Activated naive CD8-positive, alpha-beta T cell treated with anti-CD3 and anti-CD28 coated beads, Interleukin-2, amount 50 U/mL, for 24 hours (primary cell): Measurements from ENCODE around the gene TRAPPC12.

ENCODE experiments used
- ATAC-seq: fragments of 150-1000 bp; cut with Tn5 transposase; one replicate; pipeline ENCODE4 v1.10.0; 2021
- DNase-seq: peaks from one replicate; pipeline ENCODE4 v3.0.0; 2021
- H3K27ac Mint-ChIP-seq: one replicate; pipeline ENCODE4 v1.8.0; 2021; ENCODE audit warnings: mild to moderate bottlenecking, mixed read lengths
- H3K27me3 Mint-ChIP-seq: one replicate; pipeline ENCODE4 v1.8.0; 2021; ENCODE audit warnings: mixed read lengths
- H3K36me3 Mint-ChIP-seq: one replicate; pipeline ENCODE4 v1.8.0; 2021; ENCODE audit warnings: low read depth, mixed read lengths
- H3K4me1 Mint-ChIP-seq: one replicate; pipeline ENCODE4 v1.8.0; 2021; ENCODE audit warnings: mixed read lengths
- H3K4me3 Mint-ChIP-seq: one replicate; pipeline ENCODE4 v1.8.0; 2021; ENCODE audit warnings: mild to moderate bottlenecking, moderate library complexity, mixed read lengths
- H3K9me3 Mint-ChIP-seq: one replicate; pipeline ENCODE4 v1.8.0; 2021; ENCODE audit warnings: mixed read lengths

The TRAPPC12 gene

GRCh38 chr2:3379647-3380534 lies at the start of gene TRAPPC12:
TSS of gene TRAPPC12 (plus strand) at chr2:3379694. CDS start at chr2:3387624, 7,930 bp downstream.
- H3K27me3 Mint-ChIP-seq, result no peaks in the 10 kb centered on the region
- H3K9me3 Mint-ChIP-seq, result no peaks in the 10 kb centered on the region
- H3K4me1 Mint-ChIP-seq, result peaks cover 50% of the 10 kb centered on the region
- H3K4me3 Mint-ChIP-seq, result peak within 1 kb of the TSS; percentile 99
- H3K27ac Mint-ChIP-seq, result peak within 1 kb of the TSS; percentile 96
- H3K36me3 Mint-ChIP-seq, result peaks cover 13% of the 10 kb centered on the region
- DNase-seq (peak; percentile 93), ATAC-seq (peak; percentile 86)

DNA sequence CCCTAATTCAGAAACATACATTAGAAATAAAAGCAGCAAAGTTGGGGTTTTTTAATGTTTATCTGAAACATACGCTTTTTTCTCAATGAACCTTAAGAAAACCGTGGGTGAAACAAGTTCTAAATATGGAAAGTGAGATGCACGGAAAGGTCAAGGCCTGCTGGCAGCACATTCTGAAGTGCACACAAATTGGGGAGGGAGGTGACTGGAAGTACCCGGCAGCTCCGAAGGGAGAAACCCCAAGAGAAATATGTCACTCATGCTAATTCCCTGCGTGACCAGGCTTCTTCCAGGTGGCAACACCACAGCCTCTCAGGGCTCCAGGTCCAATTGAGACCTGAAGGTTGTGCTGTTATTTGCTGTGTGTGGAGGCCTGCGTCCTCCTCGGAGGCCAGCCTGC lies 47.4 kb upstream of the TRAPPC12 start:
- H3K27ac Mint-ChIP-seq, result no peak overlapping the region
- no peaks in the 10 kb centered on the region for H3K9me3 Mint-ChIP-seq
- DNase-seq (no peak), ATAC-seq (no peak)
- no peak overlapping the region for H3K4me3 Mint-ChIP-seq
- no peaks in the 10 kb centered on the region for H3K4me1 Mint-ChIP-seq
- H3K36me3 Mint-ChIP-seq, result peaks cover 45% of the 10 kb centered on the region
- H3K27me3 Mint-ChIP-seq, result no peaks in the 10 kb centered on the region

DNA sequence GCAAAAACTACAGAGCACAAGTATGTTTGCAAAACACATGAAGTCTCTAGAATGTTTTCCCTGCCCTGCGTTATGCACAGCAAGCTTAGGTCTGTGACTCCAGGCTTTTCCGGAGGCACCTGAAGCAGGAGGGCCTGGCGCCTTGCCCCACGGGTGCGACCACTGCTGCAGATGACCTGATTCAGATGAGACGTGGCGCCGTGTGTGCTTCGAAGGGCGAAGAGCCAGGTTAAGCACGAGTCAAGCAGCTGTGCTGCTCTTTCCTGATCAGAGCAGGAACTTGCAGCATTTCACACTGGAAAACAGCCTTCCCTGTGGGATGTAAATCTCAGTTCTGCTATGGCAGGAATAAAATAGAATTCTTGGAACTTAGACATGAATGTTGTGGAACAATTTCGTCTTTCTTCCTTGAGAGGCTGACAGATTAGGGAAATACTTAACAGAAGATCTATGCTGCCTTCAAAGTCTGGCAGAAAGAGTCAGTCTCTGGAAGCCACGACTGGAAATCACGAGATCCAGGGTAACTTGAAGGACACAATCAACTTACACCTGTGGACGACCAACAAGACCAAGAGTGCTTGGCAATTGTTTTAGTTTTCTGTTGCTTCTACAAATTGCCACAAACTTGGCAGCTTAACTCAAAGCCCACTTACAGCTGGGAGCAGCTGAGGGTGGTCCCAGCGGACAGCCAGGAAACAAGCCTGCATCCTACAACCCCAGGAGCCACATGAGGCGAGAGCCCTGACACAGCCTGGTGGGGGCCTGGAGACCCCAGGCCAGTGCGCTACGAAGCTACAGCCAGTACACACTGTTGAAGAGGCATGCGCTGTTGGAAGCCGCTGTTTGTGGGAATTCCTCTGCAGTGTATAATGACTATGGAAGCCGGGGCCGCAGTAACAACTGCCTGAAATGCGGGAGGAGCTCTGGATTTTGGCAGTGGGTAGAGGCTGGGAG lies 44.8 kb upstream of the TRAPPC12 start:
- Mint-ChIP-seq H3K36me3 (peaks cover 45% of the 10 kb centered on the region), H3K4me3 (no peak overlapping the region), H3K27me3 (no peaks in the 10 kb centered on the region), H3K4me1 (no peaks in the 10 kb centered on the region), H3K27ac (no peak overlapping the region), H3K9me3 (no peaks in the 10 kb centered on the region)
- DNase-seq (no peak), ATAC-seq (no peak)

DNA sequence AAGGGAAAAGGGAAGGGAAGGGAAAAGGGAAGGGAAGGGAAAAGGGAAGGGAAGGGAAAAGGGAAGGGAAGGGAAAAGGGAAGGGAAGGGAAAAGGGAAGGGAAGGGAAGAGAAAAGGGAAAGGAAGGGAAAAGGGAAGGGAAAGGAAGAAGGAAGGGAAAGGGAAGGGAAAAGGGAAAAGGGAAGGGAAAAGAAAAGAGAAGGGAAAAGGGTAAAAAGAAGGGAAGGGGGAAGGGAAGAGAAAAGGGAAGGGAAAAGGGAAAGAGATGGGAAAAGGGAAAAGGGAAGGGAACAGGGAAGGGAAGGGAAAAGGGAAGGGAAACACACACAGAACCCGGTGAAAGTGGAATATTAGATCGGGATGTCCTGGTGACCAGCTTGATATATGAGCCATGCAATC lies 42.6 kb upstream of the TRAPPC12 start:
- no peaks in the 10 kb centered on the region for H3K27me3 Mint-ChIP-seq
- H3K4me3 Mint-ChIP-seq, result no peak overlapping the region
- no peak for DNase-seq
- H3K4me1 Mint-ChIP-seq, result no peaks in the 10 kb centered on the region
- peaks cover 39% of the 10 kb centered on the region for H3K36me3 Mint-ChIP-seq
- no peak overlapping the region for H3K27ac Mint-ChIP-seq
- H3K9me3 Mint-ChIP-seq, result no peaks in the 10 kb centered on the region
- ATAC-seq, result no peak

- DNase-seq (no peak), ATAC-seq (no peak)
- no peak overlapping the region for H3K27ac Mint-ChIP-seq
- no peaks in the 10 kb centered on the region for H3K27me3 Mint-ChIP-seq
- H3K4me1 Mint-ChIP-seq, result no peaks in the 10 kb centered on the region
- no peaks in the 10 kb centered on the region for H3K9me3 Mint-ChIP-seq
- H3K36me3 Mint-ChIP-seq, result peaks cover 26% of the 10 kb centered on the region
- H3K4me3 Mint-ChIP-seq, result no peak overlapping the region
Measured at GRCh38 chr2:3338340-3338739, 41.2 kb upstream of the TRAPPC12 start.

- H3K4me1 Mint-ChIP-seq, result no peaks in the 10 kb centered on the region
- H3K27ac Mint-ChIP-seq, result no peak overlapping the region
- no peak for ATAC-seq
- H3K9me3 Mint-ChIP-seq, result no peaks in the 10 kb centered on the region
- no peak for DNase-seq
- no peaks in the 10 kb centered on the region for H3K27me3 Mint-ChIP-seq
- H3K4me3 Mint-ChIP-seq, result no peak overlapping the region
- H3K36me3 Mint-ChIP-seq, result peaks cover 16% of the 10 kb centered on the region
Measured at GRCh38 chr2:3340144-3340543, 39.4 kb upstream of the TRAPPC12 start.

DNA sequence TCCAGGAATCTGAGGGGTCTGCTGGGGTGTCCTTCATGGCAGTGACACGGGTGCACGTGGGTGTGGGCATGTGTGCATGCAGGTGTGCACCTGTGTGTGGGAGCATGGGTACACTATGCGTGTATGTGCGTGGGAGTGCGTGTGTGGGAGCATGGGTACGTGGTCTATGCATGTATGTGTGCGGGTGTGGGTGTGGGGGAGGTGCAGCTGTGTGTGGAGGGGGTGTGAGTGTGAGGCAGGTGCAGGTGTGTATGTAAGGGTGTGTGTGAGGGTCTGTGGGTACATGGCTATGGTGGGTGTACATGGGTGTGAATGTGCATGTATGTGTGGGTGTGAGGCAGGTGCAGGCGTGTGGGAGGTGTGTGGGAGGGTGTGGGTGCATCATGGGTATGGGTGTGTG lies 38.2 kb upstream of the TRAPPC12 start:
- ATAC-seq, result no peak
- Mint-ChIP-seq H3K27ac (no peak overlapping the region), H3K27me3 (no peaks in the 10 kb centered on the region), H3K4me1 (no peaks in the 10 kb centered on the region), H3K4me3 (no peak overlapping the region), H3K36me3 (peaks cover 7% of the 10 kb centered on the region), H3K9me3 (no peaks in the 10 kb centered on the region)
- DNase-seq, result no peak

DNA sequence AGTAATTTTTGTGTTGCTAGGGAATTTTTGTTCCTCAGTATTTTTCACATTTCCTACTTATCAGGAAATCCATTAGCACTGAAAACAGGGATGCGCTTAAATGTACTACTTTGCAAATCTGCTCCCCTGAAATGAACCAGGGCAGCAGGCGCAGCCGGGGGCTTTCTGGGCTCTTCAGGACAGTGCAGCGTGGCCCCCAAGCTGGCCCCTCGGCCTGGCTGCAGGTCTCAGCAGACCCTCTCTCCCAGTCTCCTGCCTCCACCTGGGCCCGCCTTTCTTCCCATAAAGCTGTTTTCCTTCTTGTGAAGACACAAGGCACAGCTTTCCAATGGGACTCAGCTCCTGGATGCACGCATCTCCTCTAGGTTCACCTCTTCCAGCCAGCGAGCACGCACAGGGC lies 37.2 kb upstream of the TRAPPC12 start:
- DNase-seq (no peak), ATAC-seq (no peak)
- H3K4me1 Mint-ChIP-seq, result no peaks in the 10 kb centered on the region
- no peaks in the 10 kb centered on the region for H3K9me3 Mint-ChIP-seq
- no peak overlapping the region for H3K27ac Mint-ChIP-seq
- peaks cover 10% of the 10 kb centered on the region for H3K36me3 Mint-ChIP-seq
- no peaks in the 10 kb centered on the region for H3K27me3 Mint-ChIP-seq
- H3K4me3 Mint-ChIP-seq, result no peak overlapping the region

GRCh38 chr2:3343012-3343411 lies 36.5 kb upstream of the TRAPPC12 start:
- no peak overlapping the region for H3K4me3 Mint-ChIP-seq
- H3K36me3 Mint-ChIP-seq, result peaks cover 17% of the 10 kb centered on the region
- no peak for DNase-seq
- H3K9me3 Mint-ChIP-seq, result no peaks in the 10 kb centered on the region
- H3K27ac Mint-ChIP-seq, result no peak overlapping the region
- no peaks in the 10 kb centered on the region for H3K27me3 Mint-ChIP-seq
- ATAC-seq, result no peak
- no peaks in the 10 kb centered on the region for H3K4me1 Mint-ChIP-seq

DNA sequence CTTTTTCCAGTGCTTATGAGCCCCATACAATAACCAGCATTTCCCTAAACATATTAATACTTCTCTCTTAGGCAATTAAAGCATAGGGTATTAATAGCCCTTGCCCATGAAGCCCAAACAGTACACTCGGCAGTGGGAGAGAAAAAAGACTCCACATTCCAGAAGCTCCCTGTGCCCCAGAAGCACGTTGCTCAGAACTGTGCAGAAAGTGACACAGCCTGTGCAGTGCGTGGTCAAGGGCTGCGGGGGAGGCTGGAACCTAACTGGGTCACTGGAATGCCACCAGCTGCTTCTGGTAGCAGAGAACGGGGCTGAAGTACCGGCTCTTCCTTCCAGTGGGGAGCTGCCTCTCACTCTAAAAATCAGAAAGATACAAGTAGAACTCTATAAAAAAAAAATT lies 34.6 kb upstream of the TRAPPC12 start:
- no peak for ATAC-seq
- Mint-ChIP-seq H3K27ac (no peak overlapping the region), H3K36me3 (peaks cover 25% of the 10 kb centered on the region), H3K4me1 (no peaks in the 10 kb centered on the region), H3K27me3 (no peaks in the 10 kb centered on the region), H3K4me3 (no peak overlapping the region), H3K9me3 (no peaks in the 10 kb centered on the region)
- DNase-seq, result no peak

- H3K9me3 Mint-ChIP-seq, result peaks cover 6% of the 10 kb centered on the region
- H3K27me3 Mint-ChIP-seq, result no peaks in the 10 kb centered on the region
- ATAC-seq (no peak), DNase-seq (no peak)
- H3K4me3 Mint-ChIP-seq, result no peak overlapping the region
- H3K36me3 Mint-ChIP-seq, result peaks cover 32% of the 10 kb centered on the region
- H3K27ac Mint-ChIP-seq, result no peak overlapping the region
- H3K4me1 Mint-ChIP-seq, result no peaks in the 10 kb centered on the region
Measured at GRCh38 chr2:3345621-3346020, 33.9 kb upstream of the TRAPPC12 start.

DNA sequence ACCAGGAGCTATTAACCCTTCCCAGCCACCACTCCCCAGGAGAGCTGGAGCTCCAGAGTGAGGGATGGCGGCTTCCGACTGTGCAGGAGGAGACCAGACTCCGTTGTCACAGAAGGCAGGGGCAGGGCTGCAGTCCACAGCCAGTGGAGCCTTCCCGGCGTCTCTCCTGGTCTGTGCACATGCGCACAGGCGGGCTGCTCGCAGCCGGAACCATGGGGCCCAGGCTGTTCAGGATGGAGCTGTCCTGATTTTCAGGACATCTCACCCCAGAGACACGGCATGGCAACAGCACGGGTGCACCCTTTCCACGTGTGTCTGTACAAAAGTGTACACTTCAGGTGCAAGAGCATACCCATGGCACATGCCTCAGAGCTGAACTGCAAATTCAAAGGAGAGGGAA lies 30.7 kb upstream of the TRAPPC12 start:
- no peak for ATAC-seq

GRCh38 chr2:3349211-3349693 lies 30.2 kb upstream of the TRAPPC12 start:
- Mint-ChIP-seq H3K9me3 (peaks cover 8% of the 10 kb centered on the region), H3K27ac (no peak overlapping the region), H3K36me3 (peaks cover 55% of the 10 kb centered on the region), H3K4me1 (no peaks in the 10 kb centered on the region), H3K27me3 (no peaks in the 10 kb centered on the region), H3K4me3 (no peak overlapping the region)
- ATAC-seq (peak; percentile 15), DNase-seq (no peak)

More for the DNA sequence above, 30.7 kb upstream of the TRAPPC12 start:
- Mint-ChIP-seq H3K4me1 (no peaks in the 10 kb centered on the region), H3K4me3 (no peak overlapping the region), H3K36me3 (peaks cover 50% of the 10 kb centered on the region), H3K9me3 (peaks cover 8% of the 10 kb centered on the region), H3K27ac (no peak overlapping the region), H3K27me3 (no peaks in the 10 kb centered on the region)
- no peak for DNase-seq

- Mint-ChIP-seq H3K4me3 (no peak overlapping the region), H3K9me3 (peaks cover 8% of the 10 kb centered on the region), H3K4me1 (peaks cover 9% of the 10 kb centered on the region), H3K27me3 (no peaks in the 10 kb centered on the region), H3K36me3 (peaks cover 38% of the 10 kb centered on the region), H3K27ac (no peak overlapping the region)
- ATAC-seq (no peak), DNase-seq (no peak)
Measured at GRCh38 chr2:3354986-3355385, 24.5 kb upstream of the TRAPPC12 start.
